Measurements from ENCODE around the gene PYGM. TPM values are rescaled to one million over a fixed set of nuclear protein-coding genes. Genes with fewer than 3 reads are reported as not detected.
A peak's percentile ranks its signal among the peaks of the same experiment; 100 is the strongest.
"Not testable (repeated sequence)": the region's sequence is repeated elsewhere in the genome, so short reads cannot be mapped to it uniquely, and the experiment has no call there.

PYGM gene
- total RNA-seq, 1 donor, result 0.36 TPM

GRCh38 chr11:64710418-64711137, 49.2 kb downstream of the PYGM start:
- H2AFZ ChIP-seq (ENCODE audit: low read length), result no peak overlapping the region
- TF ChIP-seq CTCF (IDR thresholded peaks at IDR 0.05; ENCODE audit: extremely low read depth, low read depth, low read length), result no peak
- no peaks in the 10 kb centered on the region for H4K20me1 ChIP-seq (ENCODE audit: insufficient read depth, low read length)

DNA sequence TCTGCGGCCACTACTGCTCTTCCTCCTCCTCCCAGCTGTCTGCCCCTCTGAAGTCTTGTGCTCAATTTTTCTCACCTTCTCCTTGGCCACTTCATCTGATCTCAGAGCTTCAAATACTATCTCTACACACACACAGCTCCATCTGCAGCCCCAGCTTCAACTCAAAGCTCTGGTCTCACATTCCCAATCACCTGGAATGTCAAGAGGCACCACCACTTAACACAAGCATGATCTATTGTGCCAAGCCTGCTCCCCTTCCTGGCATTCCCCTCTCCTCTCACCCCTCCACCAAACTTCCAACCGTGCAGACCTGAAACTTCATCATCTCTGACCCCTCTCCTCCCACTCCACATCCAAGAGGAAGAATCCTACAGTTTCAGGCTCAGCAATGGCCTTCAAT, 54.3 kb downstream of the PYGM start:
- no peak for TF ChIP-seq CTCF (IDR thresholded peaks at IDR 0.05; ENCODE audit: extremely low read depth, low read depth, low read length)
- Histone ChIP-seq H3K27me3 (ENCODE audit: insufficient read depth, low read length) (peaks cover 31% of the 10 kb centered on the region), H3K4me1 (ENCODE audit: insufficient read depth, low read length) (no peaks in the 10 kb centered on the region), H3K27ac (ENCODE audit: low read depth, low read length) (no peak overlapping the region), H3K9me3 (ENCODE audit: low read depth, low read length) (no peaks in the 10 kb centered on the region), H2AFZ (ENCODE audit: low read length) (no peak overlapping the region), H3K4me2 (ENCODE audit: insufficient read depth, low read length) (no peak overlapping the region), H4K20me1 (ENCODE audit: insufficient read depth, low read length) (no peaks in the 10 kb centered on the region), H3K36me3 (ENCODE audit: insufficient read depth, low read length) (no peaks in the 10 kb centered on the region), H3K4me3 (ENCODE audit: insufficient read depth, low read length) (no peak overlapping the region), H3K79me2 (ENCODE audit: insufficient read depth, low read length) (no peaks in the 10 kb centered on the region)
- DNase-seq (ENCODE audit: insufficient read length, low spot score, missing footprints), result no peak

More at GRCh38 chr11:64710418-64711137, 49.2 kb downstream of the PYGM start:
- Histone ChIP-seq H3K4me2 (ENCODE audit: insufficient read depth, low read length) (no peak overlapping the region), H3K79me2 (ENCODE audit: insufficient read depth, low read length) (no peaks in the 10 kb centered on the region), H3K36me3 (ENCODE audit: insufficient read depth, low read length) (no peaks in the 10 kb centered on the region), H3K27ac (ENCODE audit: low read depth, low read length) (no peak overlapping the region), H3K27me3 (ENCODE audit: insufficient read depth, low read length) (peaks cover 39% of the 10 kb centered on the region), H3K4me1 (ENCODE audit: insufficient read depth, low read length) (peaks cover 3% of the 10 kb centered on the region), H3K9me3 (ENCODE audit: low read depth, low read length) (no peaks in the 10 kb centered on the region), H3K4me3 (ENCODE audit: insufficient read depth, low read length) (no peak overlapping the region)
- DNase-seq (ENCODE audit: insufficient read length, low spot score, missing footprints), result peak; percentile 96

DNA sequence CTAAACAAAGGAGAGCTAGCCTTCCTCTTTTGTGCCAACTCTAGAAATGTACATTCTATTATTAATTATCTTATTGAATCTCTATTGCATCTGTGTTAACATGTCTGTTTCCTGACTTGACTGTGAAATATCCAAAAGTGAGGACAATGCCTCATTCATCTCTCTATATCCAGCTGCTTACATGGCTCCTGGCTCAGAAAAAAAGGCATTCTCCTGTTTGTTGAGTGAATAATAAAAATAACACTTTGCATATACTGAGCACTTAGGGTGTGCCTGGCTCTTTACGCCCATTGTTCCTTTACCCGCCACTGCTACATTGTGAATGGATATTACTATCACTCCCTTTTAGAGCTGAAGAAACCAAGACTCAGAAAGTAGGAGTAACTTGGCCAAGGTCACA, 56.7 kb downstream of the PYGM start:
- Histone ChIP-seq H3K4me3 (ENCODE audit: insufficient read depth, low read length) (no peak overlapping the region), H3K4me2 (ENCODE audit: insufficient read depth, low read length) (no peak overlapping the region), H3K4me1 (ENCODE audit: insufficient read depth, low read length) (no peaks in the 10 kb centered on the region), H3K36me3 (ENCODE audit: insufficient read depth, low read length) (no peaks in the 10 kb centered on the region), H3K9me3 (ENCODE audit: low read depth, low read length) (no peaks in the 10 kb centered on the region), H3K79me2 (ENCODE audit: insufficient read depth, low read length) (no peaks in the 10 kb centered on the region), H2AFZ (ENCODE audit: low read length) (no peak overlapping the region), H3K27ac (ENCODE audit: low read depth, low read length) (no peak overlapping the region), H4K20me1 (ENCODE audit: insufficient read depth, low read length) (no peaks in the 10 kb centered on the region), H3K27me3 (ENCODE audit: insufficient read depth, low read length) (peaks cover 30% of the 10 kb centered on the region)
- TF ChIP-seq CTCF (IDR thresholded peaks at IDR 0.05; ENCODE audit: extremely low read depth, low read depth, low read length), result no peak
- DNase-seq (ENCODE audit: insufficient read length, low spot score, missing footprints), result peak; percentile 68

GRCh38 chr11:64701956-64702355, 57.8 kb downstream of the PYGM start:
- not testable (repeated sequence) for H2AFZ ChIP-seq (ENCODE audit: low read length); H4K20me1 ChIP-seq (ENCODE audit: insufficient read depth, low read length); H3K27ac ChIP-seq (ENCODE audit: low read depth, low read length); H3K9me3 ChIP-seq (ENCODE audit: low read depth, low read length); DNase-seq (ENCODE audit: insufficient read length, low spot score, missing footprints); H3K4me3 ChIP-seq (ENCODE audit: insufficient read depth, low read length); H3K36me3 ChIP-seq (ENCODE audit: insufficient read depth, low read length); H3K4me1 ChIP-seq (ENCODE audit: insufficient read depth, low read length); H3K4me2 ChIP-seq (ENCODE audit: insufficient read depth, low read length); H3K79me2 ChIP-seq (ENCODE audit: insufficient read depth, low read length)
- H3K27me3 ChIP-seq (ENCODE audit: insufficient read depth, low read length), result peaks cover 32% of the 10 kb centered on the region
